ENCODE results near the gene SELPLG.
"Not testable (repeated sequence)": the region's sequence is repeated elsewhere in the genome, so short reads cannot be mapped to it uniquely, and the experiment has no call there.

SELPLG gene

DNA sequence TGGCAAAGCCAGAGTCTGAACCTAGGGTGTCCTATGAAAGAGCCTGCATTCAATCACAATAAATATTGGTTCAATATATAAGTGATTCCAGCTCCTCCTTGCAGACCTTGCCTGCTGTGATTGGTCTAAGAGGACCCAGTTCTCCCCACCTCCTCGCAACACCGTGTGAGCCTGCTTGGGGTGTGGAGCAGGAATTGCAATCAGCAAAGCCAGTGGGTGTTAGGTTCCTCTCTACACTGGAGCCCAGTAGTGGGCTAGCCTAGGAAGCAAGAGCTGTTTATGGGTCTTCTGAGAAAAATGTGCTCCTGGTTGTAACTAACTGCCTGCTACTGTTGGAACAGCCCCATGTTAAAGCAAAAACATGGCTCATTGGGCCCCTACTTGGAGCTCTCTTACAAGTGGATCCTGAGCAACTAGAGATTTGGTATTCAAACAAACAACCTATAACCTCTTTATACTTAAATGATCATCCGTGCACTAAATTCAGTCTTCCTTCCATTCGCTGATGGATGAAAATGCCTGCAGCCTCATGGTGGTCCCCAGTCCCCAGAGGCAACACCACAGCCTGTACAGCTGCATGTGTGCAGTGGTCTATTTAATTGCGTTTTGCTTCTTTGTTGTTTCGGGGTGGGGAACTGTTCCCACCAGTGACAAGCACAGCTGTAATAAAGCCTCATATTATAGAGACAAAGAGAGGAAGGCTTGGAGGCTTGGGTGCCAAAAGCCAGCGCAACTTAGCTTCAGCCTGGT is 3.7 kb upstream of the SELPLG start:
- no peak for DNase-seq

DNA sequence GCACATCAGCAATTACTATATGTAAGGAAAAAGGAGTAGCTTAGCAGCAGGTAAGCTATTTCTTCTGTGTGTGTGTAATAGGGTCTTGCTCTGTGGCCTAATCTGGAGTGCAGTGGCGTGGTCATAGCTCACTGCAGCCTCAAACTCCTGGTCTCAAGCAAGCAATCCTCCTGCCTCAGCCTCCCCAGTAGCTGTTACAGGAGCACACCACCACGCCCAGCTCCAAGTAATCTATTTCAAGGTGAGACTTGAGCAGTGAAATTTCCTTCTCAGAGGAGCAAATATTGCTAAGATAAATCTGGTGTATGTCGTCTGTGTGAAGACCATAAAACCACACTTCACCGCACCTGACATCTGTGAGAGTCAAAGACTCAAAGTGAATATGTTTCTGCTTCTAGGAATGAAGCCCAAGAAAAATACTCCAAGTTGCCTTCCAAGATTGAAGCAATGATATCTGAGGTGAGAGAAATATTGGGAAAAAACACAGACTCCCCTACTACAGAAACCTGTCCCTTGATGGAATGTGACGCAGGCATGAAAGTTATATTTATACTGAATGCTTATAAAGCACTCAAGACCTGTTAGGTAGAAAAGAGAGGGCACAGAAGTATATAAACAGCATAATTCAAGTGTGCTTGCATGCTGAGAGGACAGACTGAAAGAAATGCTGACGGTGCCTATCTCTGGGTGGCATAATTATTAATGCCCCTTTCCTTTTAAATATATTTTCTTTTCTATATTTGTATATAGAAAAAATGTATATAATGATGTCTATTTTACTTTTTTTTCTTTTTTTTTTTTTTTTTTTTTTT is 2.5 kb upstream of the SELPLG start:
- DNase-seq: no peak

DNA sequence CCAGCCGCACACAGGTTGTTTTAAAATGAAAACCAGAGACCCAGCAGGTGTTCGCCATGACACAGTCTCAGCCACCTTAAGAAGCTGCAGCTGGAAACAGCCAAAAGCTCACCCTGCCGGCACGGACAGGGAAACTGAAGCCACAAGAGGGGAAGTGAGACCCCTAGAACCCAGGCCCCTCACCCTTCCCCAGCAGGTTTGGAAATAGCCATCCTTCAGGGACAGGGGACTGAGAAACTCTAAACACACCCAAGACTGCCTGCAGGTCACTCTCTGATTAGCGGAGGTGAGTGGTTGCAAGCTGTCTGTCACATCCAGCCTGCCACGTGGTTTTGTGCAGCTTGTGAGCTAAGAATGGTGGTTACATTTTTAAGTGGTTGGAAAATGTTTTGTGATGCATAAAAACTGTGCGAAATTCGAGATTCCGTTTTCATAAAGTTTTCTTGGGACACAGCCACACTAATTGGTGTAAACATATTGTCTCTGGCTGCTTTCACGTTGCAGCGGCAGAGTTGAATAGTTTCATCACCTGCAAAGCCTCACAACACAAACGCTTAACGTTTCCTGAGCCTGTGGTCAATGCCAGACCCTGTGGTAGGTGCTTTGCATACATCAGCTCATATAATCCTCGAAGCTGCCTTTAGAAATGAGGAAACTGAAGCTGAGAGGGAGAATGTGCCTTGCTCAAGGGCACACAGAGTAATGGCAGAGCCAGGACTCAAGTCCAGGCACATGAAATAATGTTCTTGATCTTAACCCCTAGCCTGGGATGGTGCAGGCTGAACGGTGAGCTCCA is 1.7 kb upstream of the SELPLG start:
- DNase-seq: peak; percentile 43

DNA sequence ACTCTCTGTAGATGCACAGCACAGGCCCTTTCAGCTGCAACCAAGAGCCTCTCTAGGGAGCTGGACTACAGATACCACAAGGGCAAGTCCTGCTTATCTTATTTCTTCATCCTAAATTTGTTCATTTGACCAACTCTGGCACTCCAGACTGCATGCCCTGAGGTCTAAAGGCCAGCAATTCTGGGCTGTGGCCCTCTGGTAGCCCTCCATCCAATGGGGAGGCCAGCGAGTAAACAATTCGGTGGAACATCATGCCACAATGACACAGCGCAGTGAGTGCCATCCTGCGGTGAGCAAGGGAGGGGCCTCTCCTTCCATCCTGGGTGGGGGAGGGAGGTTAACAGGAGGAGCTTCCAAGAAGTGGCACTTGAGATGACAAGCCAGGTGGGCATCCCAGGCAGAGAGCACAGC is 652 bp upstream of the SELPLG start:
- peak; percentile 8 for DNase-seq

DNA sequence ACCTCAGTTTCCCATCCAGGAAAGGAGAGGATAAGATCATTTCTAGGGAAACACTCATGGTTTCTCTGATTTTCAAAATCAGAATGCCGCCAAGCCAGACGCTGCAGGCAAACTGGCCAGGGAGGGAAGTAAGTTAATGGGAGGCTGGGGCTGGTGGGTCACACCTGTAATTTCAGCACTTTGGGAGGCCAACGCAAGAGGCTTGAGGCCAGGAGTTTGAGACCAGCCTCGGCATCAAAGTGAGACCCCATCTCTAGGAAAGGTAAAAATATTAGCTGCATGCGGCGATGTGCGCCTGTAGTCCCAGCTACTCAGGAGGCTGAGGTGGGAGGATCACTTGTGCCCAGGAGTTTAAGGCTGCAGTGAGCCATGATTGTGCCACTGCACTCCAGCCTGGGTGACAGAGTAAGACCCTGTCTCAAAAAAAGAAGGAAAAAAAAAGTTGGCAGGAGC is 587 bp downstream of the SELPLG start:
- DNase-seq: no peak

DNA sequence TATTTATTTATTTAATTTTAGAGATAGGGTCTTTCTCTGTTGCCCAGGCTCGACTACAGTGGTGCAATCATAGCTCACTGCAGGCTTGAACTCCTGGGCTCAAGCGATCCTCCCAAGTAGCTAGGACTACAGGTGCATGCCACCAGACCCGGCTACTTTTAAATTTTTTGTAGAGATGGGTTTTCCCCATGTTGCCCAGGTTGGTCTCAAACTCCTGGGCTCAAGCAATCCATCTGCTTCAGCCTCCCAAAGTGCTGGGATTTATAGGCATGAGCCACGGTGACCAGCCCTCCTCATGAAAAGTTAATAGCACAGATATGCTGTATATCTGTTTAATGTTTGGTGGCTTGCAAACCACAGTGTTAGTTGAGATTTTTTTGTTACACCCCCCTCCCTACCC is 2.4 kb downstream of the SELPLG start:
- not testable (repeated sequence) for DNase-seq

DNA sequence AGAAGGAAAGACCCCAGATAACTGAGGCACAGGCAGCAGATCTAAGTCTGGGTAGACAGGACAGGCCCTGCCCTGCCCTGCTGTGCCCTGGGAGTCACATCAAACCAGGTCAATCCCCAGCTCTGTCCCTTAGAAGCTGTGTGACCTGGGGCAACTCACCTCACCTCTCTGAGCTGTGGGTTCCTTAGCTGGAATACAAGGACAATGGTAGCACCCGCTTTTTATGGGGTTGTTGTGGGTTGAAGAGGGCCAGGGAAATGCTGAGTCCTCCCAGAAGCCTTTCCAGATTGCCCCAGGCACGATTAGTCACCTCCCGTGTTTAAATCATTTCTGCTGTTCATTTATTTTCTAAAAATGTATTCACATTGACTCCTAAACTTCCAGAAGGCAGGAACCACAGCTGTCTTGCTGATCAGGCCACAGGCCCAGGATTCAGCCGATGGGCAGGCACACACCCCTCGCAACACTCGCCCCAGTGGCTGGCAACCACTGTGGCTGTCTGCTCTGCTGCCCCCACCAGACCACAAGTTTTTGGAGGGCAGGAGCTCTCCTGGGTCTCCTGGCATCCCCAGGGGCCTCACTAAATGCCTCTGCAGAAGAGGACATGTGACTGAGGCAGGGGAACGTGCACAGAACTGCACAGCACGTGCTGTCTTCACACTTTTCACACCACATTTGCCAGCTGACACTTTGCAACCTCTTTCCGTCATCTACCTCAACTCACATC is 3.0 kb downstream of the SELPLG start:
- DNase-seq: peak; percentile 58

DNA sequence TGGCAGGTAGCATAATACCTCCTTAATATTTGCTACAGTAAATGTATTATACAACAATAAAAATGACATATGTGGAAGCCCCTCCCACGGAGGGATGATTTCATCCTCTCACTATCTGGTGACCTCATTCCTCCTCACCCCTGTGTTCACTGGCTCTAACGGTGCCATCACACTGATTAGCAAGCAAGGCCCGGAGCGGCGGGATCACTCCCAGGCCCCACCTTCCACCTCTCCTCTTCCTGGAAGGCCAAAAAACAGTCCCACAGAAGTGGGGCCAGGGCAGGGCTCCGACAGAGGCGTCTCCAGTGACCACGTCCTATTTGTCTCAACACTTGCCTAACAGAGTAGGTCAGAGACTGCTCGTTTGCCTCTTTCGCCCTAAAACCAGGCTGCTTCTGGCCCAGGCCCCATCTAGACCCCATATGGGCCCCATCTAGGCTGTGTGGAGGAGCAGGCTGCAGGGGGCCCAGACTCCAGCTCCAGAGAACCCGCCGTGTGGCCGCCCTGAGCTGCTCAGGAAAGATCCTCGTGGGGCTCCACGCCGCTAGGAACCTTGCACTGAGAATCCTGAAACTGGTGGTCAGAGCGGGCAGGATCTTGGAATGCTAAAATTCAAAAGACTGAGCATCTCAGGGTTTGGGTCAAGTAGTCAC is 3.7 kb downstream of the SELPLG start:
- peak; percentile 30 for DNase-seq

DNA sequence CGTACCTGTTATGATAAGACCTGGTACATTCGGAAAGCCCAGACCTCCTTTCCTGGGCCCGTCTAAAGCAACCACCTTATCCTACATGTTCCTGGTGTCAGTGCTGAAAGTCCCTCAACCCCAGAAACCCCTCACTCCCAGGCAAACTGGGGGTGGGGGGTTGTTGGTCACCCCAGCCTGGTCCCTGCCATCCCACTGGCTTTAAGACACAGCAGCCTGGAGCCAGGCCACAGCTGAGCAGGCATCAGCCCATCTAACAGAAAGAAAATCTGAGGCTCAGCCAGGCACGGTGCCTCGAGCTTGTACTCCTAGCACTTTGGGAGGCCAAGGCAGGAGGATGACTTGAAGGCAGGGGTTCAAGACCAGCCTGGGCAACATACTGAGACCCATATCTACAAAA is 4.5 kb downstream of the SELPLG start:
- peak; percentile 28 for DNase-seq

DNA sequence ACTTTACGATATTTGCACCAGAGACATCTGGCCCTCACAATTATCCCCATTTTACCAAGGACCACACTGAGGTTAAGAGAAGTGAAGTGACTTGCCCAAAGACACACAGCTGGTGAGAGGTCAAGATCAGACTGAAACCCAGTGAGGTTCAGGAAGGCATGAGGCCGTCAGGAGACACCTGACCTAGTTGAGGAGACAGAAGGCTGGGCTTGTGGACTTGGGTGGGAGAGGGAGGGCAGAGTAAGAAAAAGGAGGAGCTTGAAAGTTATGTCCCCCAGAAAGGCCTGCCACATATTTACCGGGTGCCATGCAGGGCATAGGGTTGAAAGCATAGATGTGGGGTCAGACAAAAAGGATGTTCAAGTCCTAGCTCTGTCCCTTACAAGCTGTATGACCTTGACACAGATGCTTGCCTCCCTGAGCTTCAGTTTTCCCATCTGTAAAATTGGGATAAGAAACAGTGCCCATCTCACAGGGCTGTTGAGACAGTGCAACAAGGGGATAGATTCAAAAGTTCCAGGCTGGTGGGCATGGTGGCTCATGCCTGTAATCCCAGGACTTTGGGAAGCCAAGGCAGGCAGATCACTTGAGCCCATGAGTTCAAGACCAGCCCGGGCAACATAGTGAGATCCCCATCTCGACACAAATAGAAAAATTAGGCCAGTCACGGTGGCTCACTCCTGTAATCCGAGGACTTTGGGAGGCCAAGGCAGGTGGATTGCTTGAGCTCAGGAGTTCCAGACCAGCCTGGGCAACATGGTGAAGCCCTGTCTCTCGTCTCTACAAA is 6.4 kb downstream of the SELPLG start:
- DNase-seq: no peak

DNA sequence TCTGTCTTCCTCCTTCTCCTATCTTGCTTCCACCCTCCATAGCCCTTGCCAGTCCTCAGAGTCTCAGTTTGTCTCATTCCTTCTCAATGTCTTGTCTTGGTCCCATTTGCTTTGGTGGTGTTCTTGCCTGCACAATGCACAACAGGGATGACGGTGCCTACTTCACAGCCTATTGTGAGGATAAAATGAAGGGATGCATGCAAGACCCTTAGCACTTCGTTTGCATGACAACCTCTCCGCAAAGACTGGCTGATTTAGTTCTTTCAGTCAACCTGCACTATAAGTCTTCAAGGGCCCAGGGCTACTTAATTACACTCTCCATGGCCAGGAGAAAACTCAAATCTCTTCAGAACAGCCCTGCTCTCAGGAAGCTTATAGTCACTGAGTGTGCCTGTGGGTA is 8.5 kb downstream of the SELPLG start:
- no peak for DNase-seq

DNA sequence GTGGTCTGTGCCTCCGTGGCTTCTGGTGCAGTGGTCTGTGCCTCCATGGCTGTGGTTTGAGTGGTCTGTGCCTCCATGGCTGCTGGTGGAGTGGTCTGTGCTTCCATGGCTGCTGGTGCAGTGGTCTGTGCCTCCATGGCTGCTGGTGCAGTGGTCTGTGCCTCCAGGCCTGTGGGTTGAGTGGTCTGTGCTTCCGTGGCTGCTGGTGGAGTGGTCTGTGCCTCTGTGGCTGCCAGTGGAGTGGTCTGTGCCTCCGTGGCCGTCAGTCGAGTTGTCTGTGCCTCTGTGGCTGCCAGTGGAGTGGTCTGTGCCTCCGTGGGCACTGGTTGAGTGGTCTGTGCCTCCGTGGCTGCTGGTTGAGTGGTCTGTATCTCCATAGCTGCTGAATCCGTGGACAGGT is 10.1 kb downstream of the SELPLG start:
- no peak for DNase-seq

DNA sequence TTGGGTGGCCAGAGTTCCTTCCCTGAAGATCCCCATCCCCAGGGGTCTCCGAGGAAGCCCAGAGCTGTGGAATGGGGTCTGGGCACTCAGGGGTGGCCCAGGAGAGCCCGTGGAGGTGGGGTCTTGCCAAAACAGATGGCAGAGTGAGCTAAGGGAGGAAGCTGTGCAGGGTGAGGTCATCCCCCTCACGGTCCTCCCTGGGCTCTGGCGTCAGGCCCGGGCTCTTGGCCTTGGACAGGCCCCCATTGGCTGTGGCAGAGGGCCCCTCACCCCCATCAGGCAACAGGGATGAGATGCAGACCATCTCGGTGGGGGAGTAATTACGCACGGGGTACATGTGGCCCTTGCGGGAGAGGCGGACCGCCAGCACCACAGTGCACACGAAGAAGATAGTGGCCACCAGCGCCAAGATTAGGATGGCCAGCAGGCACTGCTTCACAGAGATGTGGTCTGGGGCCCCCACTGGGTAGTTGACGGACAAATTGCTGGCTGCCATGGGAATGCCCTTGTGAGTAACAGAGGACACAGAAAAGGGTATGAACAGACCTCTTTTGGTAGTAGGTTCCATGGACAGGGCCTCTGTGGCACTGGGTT is 10.7 kb downstream of the SELPLG start:
- DNase-seq: no peak

DNA sequence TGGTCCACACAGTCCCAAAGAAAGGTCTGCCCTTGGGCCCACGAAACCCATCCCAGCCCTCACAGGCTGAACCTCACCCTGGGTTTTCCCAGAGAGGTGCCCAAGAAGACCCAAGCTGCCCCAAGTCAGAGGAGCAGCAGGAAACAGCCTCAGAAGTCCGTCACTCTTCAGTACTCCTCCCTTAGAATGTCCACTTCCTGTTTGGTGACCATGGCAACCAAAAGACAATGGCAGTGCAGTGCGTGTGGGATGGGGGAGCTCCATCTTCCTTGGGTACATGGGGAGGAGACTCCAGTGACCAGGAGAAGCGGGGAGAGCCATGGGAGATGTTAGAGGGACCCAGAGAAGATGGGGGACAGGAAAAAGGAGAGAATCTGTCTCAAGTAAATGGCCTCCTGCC is 11.3 kb downstream of the SELPLG start:
- no peak for DNase-seq

DNA sequence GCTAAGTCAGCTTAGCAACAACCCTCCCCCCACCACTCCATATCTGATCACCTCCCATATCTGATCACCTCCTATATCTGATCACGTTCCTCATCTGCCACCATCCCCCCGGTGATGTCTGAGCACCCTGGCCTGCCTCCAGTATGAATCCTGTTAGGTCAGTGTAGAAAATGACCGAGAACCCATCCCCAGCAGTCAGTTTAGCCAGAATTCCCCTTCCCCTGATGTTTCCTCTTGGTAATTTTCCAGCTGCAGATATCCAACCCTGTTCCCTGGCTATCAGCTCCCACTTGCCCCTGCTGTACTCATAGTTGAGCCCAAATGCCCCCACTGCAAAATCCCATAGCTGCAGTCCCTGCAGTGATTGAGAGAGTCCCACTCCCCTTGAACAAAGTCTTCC is 12.5 kb downstream of the SELPLG start:
- DNase-seq: no peak

DNA sequence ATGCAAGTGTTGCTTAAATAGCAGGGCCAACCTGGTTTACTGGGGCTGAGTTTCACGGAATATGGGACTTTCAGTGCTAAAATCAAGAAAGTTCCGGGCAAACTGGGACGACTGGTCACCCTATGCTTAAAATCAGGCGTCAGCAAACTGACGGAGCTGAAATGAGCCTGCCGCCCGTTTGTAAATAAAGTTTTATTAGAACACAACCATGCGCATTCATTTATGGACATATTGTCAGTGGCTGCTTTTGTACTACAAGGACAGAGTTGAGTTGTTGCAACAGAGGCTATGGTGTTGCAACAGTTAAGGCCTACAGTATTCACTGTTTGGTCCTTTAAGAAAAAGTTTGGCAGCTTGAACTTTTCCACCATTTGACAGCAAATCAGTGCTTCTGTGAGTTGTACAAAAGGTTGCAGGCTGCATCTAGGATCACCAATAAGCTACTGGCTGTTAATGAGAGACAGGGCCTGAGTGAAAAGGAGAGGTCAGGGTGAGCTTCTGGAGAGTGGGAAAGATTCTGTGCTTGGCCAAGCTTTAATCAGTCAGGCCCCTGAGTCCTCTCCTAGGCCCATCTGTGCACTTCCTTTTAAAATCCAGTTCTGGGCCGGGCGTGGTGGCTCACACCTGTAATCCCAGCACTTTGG is 13.3 kb downstream of the SELPLG start:
- no peak for DNase-seq

DNA sequence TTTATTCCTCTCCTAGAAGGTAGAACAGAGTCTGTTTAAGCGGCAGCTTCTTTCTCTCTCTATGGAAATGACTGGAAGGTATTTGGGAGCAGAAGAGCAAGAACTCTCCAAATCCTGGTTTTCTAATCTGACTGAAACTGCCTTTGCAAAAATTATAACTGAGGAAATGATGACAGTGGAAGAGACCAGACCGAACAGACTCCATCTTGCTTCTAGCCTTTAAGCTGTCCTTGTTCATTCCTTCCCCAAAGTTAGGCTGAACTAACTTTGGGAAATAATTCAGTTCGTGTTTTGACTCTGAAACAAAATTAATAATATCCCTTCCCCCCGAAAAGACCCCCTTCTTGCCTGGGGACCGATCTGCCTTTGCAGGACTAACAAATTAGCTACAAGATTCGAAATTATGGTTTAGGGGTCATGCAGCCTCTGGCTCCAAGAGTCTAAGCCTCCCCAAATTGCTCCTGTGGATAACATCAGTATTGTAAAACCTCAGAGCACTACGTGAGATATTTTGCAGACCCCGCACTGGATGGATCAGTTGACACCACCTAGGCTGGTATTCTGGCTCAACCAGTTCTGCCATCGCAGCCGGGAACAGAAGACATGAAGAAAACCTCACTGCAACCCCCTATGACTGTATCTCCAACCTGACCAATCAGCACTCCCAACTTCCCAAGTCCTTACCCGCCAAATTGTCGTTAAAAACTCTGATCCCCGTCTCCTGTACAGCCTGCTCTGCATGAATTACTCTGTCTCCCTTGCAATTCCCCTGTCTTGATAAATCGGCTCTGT is 14.1 kb downstream of the SELPLG start:
- DNase-seq: no peak

DNA sequence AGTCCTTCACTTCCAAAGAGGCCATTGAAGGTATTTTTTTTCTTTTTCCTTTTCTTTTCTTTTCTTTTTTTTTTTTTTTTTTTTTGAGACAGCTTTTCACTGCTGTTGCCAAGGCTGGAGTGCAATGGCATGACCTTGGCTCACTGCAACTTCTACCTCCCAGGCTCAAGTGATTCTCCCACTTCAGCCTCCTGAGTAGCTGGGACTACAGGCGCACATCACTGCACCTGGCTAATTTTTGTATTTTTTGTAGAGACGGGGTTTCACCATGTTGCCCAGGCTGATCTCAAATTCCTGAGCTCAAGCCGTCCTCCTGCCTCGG is 14.8 kb downstream of the SELPLG start:
- not testable (repeated sequence) for DNase-seq

DNA sequence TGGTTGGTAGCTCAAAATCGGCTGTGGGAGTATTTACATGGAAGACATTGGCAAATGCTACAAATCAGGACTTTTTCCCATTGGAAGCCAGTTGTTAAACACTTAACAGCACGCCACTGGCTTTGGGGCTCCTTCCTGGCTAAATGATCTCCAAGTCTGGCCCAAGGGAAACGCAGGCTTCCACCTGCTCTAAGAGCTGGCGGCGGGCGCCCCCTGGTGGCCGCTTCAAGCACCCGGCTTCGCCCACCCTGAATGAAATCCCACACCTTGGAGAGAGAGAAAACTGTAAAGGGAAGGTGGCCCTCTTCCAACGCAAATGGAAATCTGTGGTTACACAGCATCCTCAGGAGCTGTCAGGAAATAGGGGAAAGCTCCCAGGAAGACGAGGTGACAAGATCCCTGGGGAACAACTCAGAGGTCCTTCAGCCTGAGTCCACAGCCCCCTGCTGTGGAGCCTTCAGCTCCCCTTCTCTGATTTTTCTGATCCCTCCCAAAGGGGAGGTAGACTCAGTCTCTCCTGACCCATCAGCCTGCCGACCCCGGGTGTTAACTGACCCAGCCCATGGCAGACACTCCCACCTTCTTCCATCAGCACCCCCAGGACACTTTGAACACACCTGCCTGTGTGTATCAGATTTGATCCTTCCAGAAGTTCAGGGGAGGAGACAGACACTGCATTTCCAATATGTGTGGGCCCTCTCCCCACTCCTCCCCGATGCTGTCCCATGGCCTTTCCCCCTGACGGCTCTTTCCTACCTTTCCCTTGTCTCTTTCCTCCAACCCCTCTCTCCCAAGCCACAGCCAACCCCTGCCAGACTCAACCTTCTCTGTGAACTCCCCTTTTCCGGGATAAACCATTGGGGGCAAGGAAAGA is 15.4 kb downstream of the SELPLG start:
- DNase-seq: peak; percentile 54
